ENCODE data around the gene WDR18. TPM values are rescaled to one million over a fixed set of nuclear protein-coding genes. Genes with fewer than 3 reads are reported as not detected.

Gene WDR18
- total RNA-seq, 1 experiment from 2014 or later: 44.0 TPM

DNA sequence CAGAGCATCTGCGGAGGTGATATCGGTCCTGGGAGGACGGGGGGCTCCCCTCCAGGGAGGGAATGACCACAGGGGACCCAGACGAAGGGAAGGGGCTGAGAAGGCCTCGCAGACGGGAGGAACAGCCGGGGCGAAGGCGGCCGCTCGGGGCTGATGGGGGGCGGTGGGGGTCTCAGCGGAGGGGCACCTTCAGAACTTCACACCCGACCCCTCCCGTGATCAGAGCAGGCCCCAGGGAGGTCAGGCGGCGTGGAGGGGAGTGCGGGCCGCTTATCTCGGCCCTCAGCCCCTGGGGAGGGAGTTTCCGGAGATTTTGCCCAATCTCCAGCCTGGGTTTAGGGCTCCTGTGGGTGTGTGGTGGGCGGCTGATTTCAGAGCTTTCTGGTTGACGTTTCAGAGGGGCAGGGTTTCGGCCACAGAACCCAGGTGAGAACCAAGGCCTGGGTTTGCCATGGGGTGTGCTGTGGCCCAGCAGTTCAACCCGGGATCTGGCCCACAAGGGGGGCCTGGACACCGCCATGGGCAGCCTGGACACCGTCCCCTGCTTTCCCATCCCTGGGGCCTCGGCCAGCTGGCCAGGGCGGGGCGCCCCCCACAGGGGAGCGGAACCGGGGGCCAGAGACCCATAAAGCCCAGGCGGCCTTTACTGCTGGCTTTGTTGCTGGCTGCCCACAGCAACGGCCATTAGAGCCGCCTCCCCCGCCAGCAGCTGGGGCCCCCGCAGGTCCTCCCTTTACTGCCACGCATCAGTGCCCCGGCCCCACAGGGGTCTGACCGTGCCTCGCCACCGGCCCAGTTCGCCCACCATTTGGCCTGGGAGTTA, 29.3 kb upstream of the WDR18 start:
- peaks cover 29% of the 10 kb centered on the region for H3K4me1 ChIP-seq (ENCODE audit: control insufficient read depth, insufficient read depth, low read length)
- no peaks in the 10 kb centered on the region for H3K9me3 ChIP-seq (ENCODE audit: control insufficient read depth, insufficient read depth, low read depth, low read length)
- TF ChIP-seq POLR2AphosphoS5 (IDR thresholded peaks at IDR 0.05; ENCODE audit: low read depth, low read length) (no peak), REST (IDR thresholded peaks at IDR 0.05; ENCODE audit: insufficient read depth in 1 of 2, low read depth in 2 of 2, low read length in 1 of 2) (no peak), CTCF (IDR thresholded peaks at IDR 0.05) (no peak)
- ATAC-seq (peak; percentile 43), DNase-seq (ENCODE audit: low read depth, low spot score) (no peak)
- H3K4me3 ChIP-seq (ENCODE audit: low read depth in 2 of 2, low read length in 2 of 2): no peak overlapping the region
- CTCF ChIA-PET: no interaction called here
- no peaks in the 10 kb centered on the region for H3K36me3 ChIP-seq (ENCODE audit: control insufficient read depth, insufficient read depth, low read length)
- no TSS peak for BruUV-seq (replicated peaks)
- H3K27ac ChIP-seq (ENCODE audit: low read length): 0 out of 2 replicates have a peak overlapping the region, but pooled peaks have one; percentile 39
- POLR2A ChIA-PET: no interaction called here
- in situ Hi-C loops (cut with HindIII; ENCODE audit: low pct_unique_long_range_greater_than_20kb, low sequenced_read_pairs): no loop called here
- H3K27me3 ChIP-seq (ENCODE audit: control insufficient read depth, insufficient read depth, low read length): no peaks in the 10 kb centered on the region
- intact Hi-C loops (cut with micrococcal nuclease; ENCODE audit: unreplicated experiment): no loop called here

- ATAC-seq (no peak), DNase-seq (ENCODE audit: low read depth, low spot score) (no peak)
- Histone ChIP-seq H3K36me3 (ENCODE audit: control insufficient read depth, insufficient read depth, low read length) (no peaks in the 10 kb centered on the region), H3K4me1 (ENCODE audit: control insufficient read depth, insufficient read depth, low read length) (peaks cover 29% of the 10 kb centered on the region), H3K27ac (ENCODE audit: low read length) (peak overlapping the region; percentile 69), H3K9me3 (ENCODE audit: control insufficient read depth, insufficient read depth, low read depth, low read length) (no peaks in the 10 kb centered on the region), H3K4me3 (ENCODE audit: low read depth in 2 of 2, low read length in 2 of 2) (no peak overlapping the region), H3K27me3 (ENCODE audit: control insufficient read depth, insufficient read depth, low read length) (no peaks in the 10 kb centered on the region)
- CTCF ChIA-PET: interaction anchor here (0.6 kb wide), 1 partner anchor 11 kb away, joined by 3 read pairs; no protein-coding TSS in a partner anchor
- POLR2A ChIA-PET: no interaction called here
- intact Hi-C loops (cut with micrococcal nuclease; ENCODE audit: unreplicated experiment): no loop called here
- in situ Hi-C loops (cut with HindIII; ENCODE audit: low pct_unique_long_range_greater_than_20kb, low sequenced_read_pairs): no loop called here
- no TSS peak for BruUV-seq (replicated peaks)
- no peak for TF ChIP-seq POLR2AphosphoS5 (IDR thresholded peaks at IDR 0.05; ENCODE audit: low read depth, low read length)
- no peak for TF ChIP-seq TCF7L2 (IDR thresholded peaks at IDR 0.05; ENCODE audit: low read depth, low read length)
- TF ChIP-seq REST (IDR thresholded peaks at IDR 0.05; ENCODE audit: insufficient read depth in 1 of 2, low read depth in 2 of 2, low read length in 1 of 2): no peak
- TF ChIP-seq CTCF (IDR thresholded peaks at IDR 0.05): no peak
- no peak for TF ChIP-seq SIN3A (IDR thresholded peaks at IDR 0.05; ENCODE audit: borderline replicate concordance, insufficient read depth, low read depth, low read length)
These were observed 28.1 kb upstream of the WDR18 start for GRCh38 chr19:955803-956765.
